ENCODE results near the gene MALRD1.

Gene MALRD1

GRCh38 chr10:19638896-19639233 lies 590.3 kb downstream of the MALRD1 start:
- DNase-seq (ENCODE audit: low read depth, low spot score) = no peak

- DNase-seq (ENCODE audit: low read depth, low spot score) = no peak
Measured at GRCh38 chr10:19640566-19641263, 592.1 kb downstream of the MALRD1 start.

- DNase-seq (ENCODE audit: low read depth, low spot score) = no peak
Measured at GRCh38 chr10:19651549-19651948, 602.9 kb downstream of the MALRD1 start.

GRCh38 chr10:19652750-19653149 lies 604.1 kb downstream of the MALRD1 start:
- no peak for DNase-seq (ENCODE audit: low read depth, low spot score)

GRCh38 chr10:19653931-19654330 lies 605.3 kb downstream of the MALRD1 start:
- no peak for DNase-seq (ENCODE audit: low read depth, low spot score)

- DNase-seq (ENCODE audit: low read depth, low spot score) = no peak
Measured at GRCh38 chr10:19654576-19654975, 606.0 kb downstream of the MALRD1 start.

GRCh38 chr10:19656420-19657042 lies 607.9 kb downstream of the MALRD1 start:
- no peak for DNase-seq (ENCODE audit: low read depth, low spot score)

GRCh38 chr10:19658131-19658530 lies 609.5 kb downstream of the MALRD1 start:
- no peak for DNase-seq (ENCODE audit: low read depth, low spot score)

- DNase-seq (ENCODE audit: low read depth, low spot score) = no peak
Measured at GRCh38 chr10:19658622-19659233, 610.1 kb downstream of the MALRD1 start.

- no peak for DNase-seq (ENCODE audit: low read depth, low spot score)
Measured at GRCh38 chr10:19659920-19660655, 611.5 kb downstream of the MALRD1 start.

- DNase-seq (ENCODE audit: low read depth, low spot score) = no peak
Measured at GRCh38 chr10:19663344-19663743, 614.7 kb downstream of the MALRD1 start.

- DNase-seq (ENCODE audit: low read depth, low spot score) = no peak
Measured at GRCh38 chr10:19668116-19668515, 619.5 kb downstream of the MALRD1 start.

- no peak for DNase-seq (ENCODE audit: low read depth, low spot score)
Measured at GRCh38 chr10:19676063-19676462, 627.5 kb downstream of the MALRD1 start.

- no peak for DNase-seq (ENCODE audit: low read depth, low spot score)
Measured at GRCh38 chr10:19683356-19683755, 634.8 kb downstream of the MALRD1 start.

- DNase-seq (ENCODE audit: low read depth, low spot score) = no peak
Measured at GRCh38 chr10:19683960-19684359, 635.4 kb downstream of the MALRD1 start.

- DNase-seq (ENCODE audit: low read depth, low spot score) = no peak
Measured at GRCh38 chr10:19688344-19688743, 639.7 kb downstream of the MALRD1 start.

GRCh38 chr10:19689231-19689630 lies 640.6 kb downstream of the MALRD1 start:
- no peak for DNase-seq (ENCODE audit: low read depth, low spot score)

- no peak for DNase-seq (ENCODE audit: low read depth, low spot score)
Measured at GRCh38 chr10:19699299-19699698, 650.7 kb downstream of the MALRD1 start.

- DNase-seq (ENCODE audit: low read depth, low spot score) = no peak
Measured at GRCh38 chr10:19701427-19702052, 652.9 kb downstream of the MALRD1 start.

GRCh38 chr10:19702215-19702614 lies 653.6 kb downstream of the MALRD1 start:
- no peak for DNase-seq (ENCODE audit: low read depth, low spot score)

GRCh38 chr10:19704544-19704943 lies 655.9 kb downstream of the MALRD1 start:
- DNase-seq (ENCODE audit: low read depth, low spot score) = no peak

- no peak for DNase-seq (ENCODE audit: low read depth, low spot score)
Measured at GRCh38 chr10:19705250-19705649, 656.6 kb downstream of the MALRD1 start.
